GM19035 (cell line): ENCODE measurements around the gene KLHL35.

Source experiments
- ATAC-seq: cut with Tn5 transposase; IDR thresholded peaks from one replicate; pipeline ENCODE4 v1.9.1; 2021; ENCODE audit not compliant: unreplicated experiment

KLHL35 gene

GRCh38 chr11:75469785-75470405 is 36.9 kb upstream of the KLHL35 start:
- ATAC-seq = no peak

GRCh38 chr11:75468534-75469340 is 35.7 kb upstream of the KLHL35 start:
- ATAC-seq = no peak

- no peak for ATAC-seq
These were observed 34.9 kb upstream of the KLHL35 start for GRCh38 chr11:75467881-75468280.

GRCh38 chr11:75467311-75467710 is 34.3 kb upstream of the KLHL35 start:
- ATAC-seq = no peak

GRCh38 chr11:75465701-75466531 is 32.9 kb upstream of the KLHL35 start:
- ATAC-seq = no peak

GRCh38 chr11:75463106-75463774 is 30.2 kb upstream of the KLHL35 start:
- no peak for ATAC-seq

GRCh38 chr11:75462117-75462653 is 29.2 kb upstream of the KLHL35 start:
- no peak for ATAC-seq

- ATAC-seq = no peak
These were observed 28.1 kb upstream of the KLHL35 start for GRCh38 chr11:75461151-75461550.

- ATAC-seq = no peak
These were observed 23.7 kb upstream of the KLHL35 start for GRCh38 chr11:75456596-75457183.

GRCh38 chr11:75454987-75455386 is 22.0 kb upstream of the KLHL35 start:
- ATAC-seq = no peak

GRCh38 chr11:75453916-75454655 is 21.1 kb upstream of the KLHL35 start:
- ATAC-seq = no peak

GRCh38 chr11:75450826-75451821 is 18.1 kb upstream of the KLHL35 start:
- ATAC-seq = no peak

GRCh38 chr11:75450236-75450635 is 17.2 kb upstream of the KLHL35 start:
- no peak for ATAC-seq

- no peak for ATAC-seq
These were observed 16.8 kb upstream of the KLHL35 start for GRCh38 chr11:75449776-75450175.

- no peak for ATAC-seq
These were observed 16.3 kb upstream of the KLHL35 start for GRCh38 chr11:75449271-75449670.

GRCh38 chr11:75447415-75447814 is 14.4 kb upstream of the KLHL35 start:
- no peak for ATAC-seq

- no peak for ATAC-seq
These were observed 12.4 kb upstream of the KLHL35 start for GRCh38 chr11:75445315-75445953.

- no peak for ATAC-seq
These were observed 10.0 kb upstream of the KLHL35 start for GRCh38 chr11:75443043-75443442.
